ENCODE measurements around the gene TMEM181. TPM values are rescaled to one million over a fixed set of nuclear protein-coding genes. Genes with fewer than 3 reads are reported as not detected.
A peak's percentile ranks its signal among the peaks of the same experiment; 100 is the strongest.

TMEM181 gene
- total and polyA plus RNA-seq, 2 experiments from 2014 or later: 11.9 to 25.2 TPM

GRCh38 chr6:158572653-158573541 lies 13.0 kb downstream of the TMEM181 start:
- Histone ChIP-seq H3K4me3 (no peak overlapping the region), H3K36me3 (ENCODE audit: insufficient read depth) (no peaks in the 10 kb centered on the region), H3K79me2 (replicated peaks; ENCODE audit: insufficient read depth) (peaks cover 84% of the 10 kb centered on the region), H4K20me1 (replicated peaks; ENCODE audit: insufficient read depth) (peaks cover 15% of the 10 kb centered on the region; the same call in 1 of the 2 replicates), H3K4me1 (ENCODE audit: insufficient read depth) (peaks cover 10% of the 10 kb centered on the region; the same call in 1 of the 2 replicates), H3K27ac (ENCODE audit: low read depth) (no peak overlapping the region), H3K9me2 (ENCODE audit: insufficient read depth) (no peaks in the 10 kb centered on the region), H3K4me2 (no peak overlapping the region), H3K27me3 (ENCODE audit: insufficient read depth) (no peaks in the 10 kb centered on the region), H2AFZ (no peak overlapping the region), H3F3A (replicated peaks; ENCODE audit: low read depth) (no peaks in the 10 kb centered on the region)
- peaks cover 6% of the 10 kb centered on the region for H3K27me3 Mint-ChIP-seq (ENCODE audit: insufficient read depth, low read depth, poor library complexity)
- H3K36me3 Mint-ChIP-seq (ENCODE audit: low read depth): peaks cover 23% of the 10 kb centered on the region
- H3K9me3 Mint-ChIP-seq: no peaks in the 10 kb centered on the region; the same call in 1 of the 3 replicates
- H3K27ac Mint-ChIP-seq: peak overlapping the region; percentile 53; the same call in 1 of the 2 replicates
- no peak overlapping the region for H3K4me3 Mint-ChIP-seq
- no peak for DNase-seq (ENCODE audit: low spot score)
- no peak for TF ChIP-seq ZNF462 (CRISPR knock-in tag; IDR thresholded peaks at IDR 0.05)
- no peak for ATAC-seq
- H3K4me1 Mint-ChIP-seq: peaks cover 31% of the 10 kb centered on the region

GRCh38 chr6:158573542-158573931 lies 13.6 kb downstream of the TMEM181 start:
- H3K79me2 ChIP-seq (replicated peaks; ENCODE audit: insufficient read depth): peaks cover 83% of the 10 kb centered on the region
- no peaks in the 10 kb centered on the region for H3K27me3 ChIP-seq (ENCODE audit: insufficient read depth)
- Mint-ChIP-seq H3K4me3 (no peak overlapping the region), H3K9me3 (no peaks in the 10 kb centered on the region; the same call in 1 of the 3 replicates), H3K27me3 (ENCODE audit: insufficient read depth, low read depth, poor library complexity) (peaks cover 6% of the 10 kb centered on the region), H3K4me1 (peaks cover 25% of the 10 kb centered on the region), H3K36me3 (ENCODE audit: low read depth) (peaks cover 23% of the 10 kb centered on the region), H3K27ac (peak overlapping the region; percentile 17; the same call in 1 of the 2 replicates)
- H3F3A ChIP-seq (replicated peaks; ENCODE audit: low read depth): no peaks in the 10 kb centered on the region
- ATAC-seq (no peak), DNase-seq (ENCODE audit: low spot score) (no peak)
- H2AFZ ChIP-seq: no peak overlapping the region
- H3K36me3 ChIP-seq (ENCODE audit: insufficient read depth): no peaks in the 10 kb centered on the region
- no peak overlapping the region for H3K4me2 ChIP-seq
- H3K27ac ChIP-seq (ENCODE audit: low read depth): no peak overlapping the region
- H4K20me1 ChIP-seq (replicated peaks; ENCODE audit: insufficient read depth): peaks cover 15% of the 10 kb centered on the region; the same call in 1 of the 2 replicates
- H3K4me1 ChIP-seq (ENCODE audit: insufficient read depth): peaks cover 10% of the 10 kb centered on the region; the same call in 1 of the 2 replicates
- H3K9me2 ChIP-seq (ENCODE audit: insufficient read depth): no peaks in the 10 kb centered on the region
- H3K4me3 ChIP-seq: no peak overlapping the region
- no peak for TF ChIP-seq POLR2AphosphoS5 (IDR thresholded peaks at IDR 0.05; ENCODE audit: low read depth)
- TF ChIP-seq REST (IDR thresholded peaks at IDR 0.05; ENCODE audit: unreplicated experiment): no peak
- no peak for TF ChIP-seq STAT1 (IDR thresholded peaks at IDR 0.05; ENCODE audit: unreplicated experiment)
- no peak for TF ChIP-seq CTCF (conservative IDR thresholded peaks at IDR 0.05; ENCODE audit: low read depth in 2 of 2)
- no peak for TF ChIP-seq ETS1 (IDR thresholded peaks at IDR 0.05)
- no peak for TF ChIP-seq EZH2phosphoT487 (IDR thresholded peaks at IDR 0.05; ENCODE audit: unreplicated experiment)

Measured in GM23338 (cell line).